Smooth muscle cell (in vitro differentiated cells): Measurements from ENCODE around the gene LRP1. TPM values are rescaled to one million over a fixed set of nuclear protein-coding genes. Genes with fewer than 3 reads are reported as not detected.
A peak's percentile ranks its signal among the peaks of the same experiment; 100 is the strongest.

Experiments
- DNase-seq: peaks from one replicate; lab custom pipeline; 2025; ENCODE audit not compliant: unreplicated experiment; lab: John Stamatoyannopoulos, UW
- H2AFZ ChIP-seq: fragments of 200-600 bp; sonication (generic); 2 replicates; pipeline ENCODE4 v1.6.0; 2016; ENCODE audit warnings: antibody characterized with exemption, low read depth, mild to moderate bottlenecking
- H3F3A ChIP-seq: fragments of 200-600 bp; sonication (generic); 2 replicates; pipeline ENCODE4 v1.6.0; 2017; ENCODE audit warnings: antibody characterized with exemption, low read depth
- H3K27ac ChIP-seq: fragments of 200-600 bp; sonication (generic); 2 replicates; pipeline ENCODE4 v1.5.1; 2016; ENCODE audit warnings: low read depth, mild to moderate bottlenecking
- H3K27me3 ChIP-seq: fragments of 200-600 bp; sonication (generic); 2 replicates; pipeline ENCODE4 v1.6.1; 2016; ENCODE audit warnings: low read depth, mild to moderate bottlenecking
- H3K36me3 ChIP-seq: fragments of 200-600 bp; sonication (generic); 2 replicates; pipeline ENCODE4 v1.5.1; 2016; ENCODE audit warnings: low read depth
- H3K4me1 ChIP-seq: fragments of 200-600 bp; sonication (generic); 2 replicates; pipeline ENCODE4 v1.5.1; 2016; ENCODE audit warnings: low read depth
- H3K4me2 ChIP-seq: fragments of 200-600 bp; sonication (generic); 2 replicates; pipeline ENCODE4 v1.6.0; 2016; ENCODE audit warnings: mild to moderate bottlenecking
- H3K4me3 ChIP-seq: fragments of 200-600 bp; sonication (generic); 2 replicates; pipeline ENCODE4 v1.5.1; 2016; ENCODE audit warnings: mild to moderate bottlenecking
- H3K79me2 ChIP-seq: fragments of 200-600 bp; sonication (generic); 2 replicates; pipeline ENCODE4 v1.6.0; 2016; ENCODE audit warnings: low read depth, mild to moderate bottlenecking
- H3K9ac ChIP-seq: fragments of 200-600 bp; sonication (generic); 2 replicates; pipeline ENCODE4 v1.6.0; 2016; ENCODE audit warnings: low read depth
- H3K9me3 ChIP-seq: fragments of 200-600 bp; sonication (generic); replicated peaks from 2 replicates; pipeline ENCODE4 v1.5.1; 2016; ENCODE audit warnings: low read depth
- H4K20me1 ChIP-seq: fragments of 200-600 bp; sonication (generic); 2 replicates; pipeline ENCODE4 v1.6.0; 2016; ENCODE audit warnings: low read depth
- WGBS: methylation state at CpG from one replicate; pipeline ENCODE4 v1.1.7; 2016; ENCODE audit warnings: low lambda C conversion rate; 5-methylcytosine and 5-hydroxymethylcytosine counted together
- polyA plus RNA-seq: library from polyadenylated mRNA; unstranded; fragments of >200 nt; fragmentation: Nextera tagmentation; extraction: Ambion mirVana; gene quantifications from 2 replicates; pipeline ENCODE4 v1.2.1, GENCODE V29; 2016
- total RNA-seq: library from RNA; depleted of rRNA; stranded (reverse); fragments of >200 nt; gene quantifications from 2 replicates; pipeline ENCODE4 v1.2.3, GENCODE V29; 2014
- TF ChIP-seq, protein P1 (sequence below): fragments of 200-600 bp; sonication (generic); IDR thresholded peaks from 2 replicates; pipeline ENCODE4 v1.5.1; 2017; ENCODE audit warnings: borderline replicate concordance, mild to moderate bottlenecking, antibody characterized with exemption; ENCODE audit not compliant: insufficient read depth, poor library complexity, severe bottlenecking

LRP1 gene
- total and polyA plus RNA-seq, 2 experiments from 2014 or later = 75.3 to 95.4 TPM

DNA sequence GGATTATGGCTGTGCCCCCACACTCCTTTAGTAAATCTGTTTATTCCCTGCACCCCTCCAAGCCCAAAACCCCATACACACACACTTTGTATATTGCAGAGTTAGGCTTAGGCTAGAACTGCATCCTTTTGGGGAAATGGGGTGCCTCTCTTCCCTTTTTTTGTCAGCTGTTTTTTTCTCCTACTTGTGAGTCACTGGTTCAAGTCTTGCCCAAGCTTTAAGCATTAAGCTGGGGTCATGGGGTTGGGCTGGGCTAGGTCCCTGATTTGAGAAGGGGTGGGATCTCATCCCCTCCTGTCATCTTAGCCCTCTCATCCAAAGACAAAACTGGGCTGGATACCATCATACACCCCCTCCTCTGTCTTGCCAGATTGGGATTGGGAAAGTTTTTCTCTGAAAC is 1.6 kb downstream of the LRP1 start:
- no peaks in the 10 kb centered on the region for H3K9me3 ChIP-seq
- peaks cover 65% of the 10 kb centered on the region for H3K79me2 ChIP-seq
- peak overlapping the region; percentile 92 for H3K27ac ChIP-seq
- no peak for DNase-seq
- peaks cover 42% of the 10 kb centered on the region for H3K4me1 ChIP-seq
- TF ChIP-seq, protein P1, sequence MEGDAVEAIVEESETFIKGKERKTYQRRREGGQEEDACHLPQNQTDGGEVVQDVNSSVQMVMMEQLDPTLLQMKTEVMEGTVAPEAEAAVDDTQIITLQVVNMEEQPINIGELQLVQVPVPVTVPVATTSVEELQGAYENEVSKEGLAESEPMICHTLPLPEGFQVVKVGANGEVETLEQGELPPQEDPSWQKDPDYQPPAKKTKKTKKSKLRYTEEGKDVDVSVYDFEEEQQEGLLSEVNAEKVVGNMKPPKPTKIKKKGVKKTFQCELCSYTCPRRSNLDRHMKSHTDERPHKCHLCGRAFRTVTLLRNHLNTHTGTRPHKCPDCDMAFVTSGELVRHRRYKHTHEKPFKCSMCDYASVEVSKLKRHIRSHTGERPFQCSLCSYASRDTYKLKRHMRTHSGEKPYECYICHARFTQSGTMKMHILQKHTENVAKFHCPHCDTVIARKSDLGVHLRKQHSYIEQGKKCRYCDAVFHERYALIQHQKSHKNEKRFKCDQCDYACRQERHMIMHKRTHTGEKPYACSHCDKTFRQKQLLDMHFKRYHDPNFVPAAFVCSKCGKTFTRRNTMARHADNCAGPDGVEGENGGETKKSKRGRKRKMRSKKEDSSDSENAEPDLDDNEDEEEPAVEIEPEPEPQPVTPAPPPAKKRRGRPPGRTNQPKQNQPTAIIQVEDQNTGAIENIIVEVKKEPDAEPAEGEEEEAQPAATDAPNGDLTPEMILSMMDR = no peak
- peaks cover 13% of the 10 kb centered on the region for H3F3A ChIP-seq
- peak overlapping the region; percentile 97 for H3K4me3 ChIP-seq
- no peak overlapping the region for H2AFZ ChIP-seq
- no peaks in the 10 kb centered on the region for H3K36me3 ChIP-seq
- peak overlapping the region; percentile 100 for H3K4me2 ChIP-seq
- H3K9ac ChIP-seq = peak overlapping the region; percentile 79
- H4K20me1 ChIP-seq = peaks cover 56% of the 10 kb centered on the region
- no peaks in the 10 kb centered on the region for H3K27me3 ChIP-seq

DNA sequence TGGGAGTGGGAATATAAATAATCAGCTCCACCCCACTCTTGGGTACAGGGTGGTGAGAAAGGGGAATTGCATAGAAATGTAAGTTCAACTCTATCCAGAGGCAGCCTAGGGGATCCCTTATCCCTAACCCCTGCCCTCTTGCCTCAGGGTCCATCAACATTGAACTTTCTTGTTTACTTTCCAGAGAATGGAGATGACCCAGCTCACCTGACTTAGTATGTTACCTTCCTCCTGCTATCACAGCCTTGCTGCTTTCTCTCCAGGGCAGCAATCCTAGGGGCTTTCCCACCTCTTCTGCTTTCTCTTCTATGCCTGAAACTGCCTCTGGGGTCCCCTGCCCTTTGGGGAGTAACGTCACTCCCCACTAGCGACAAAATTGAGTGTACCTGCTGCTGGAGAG is 2.7 kb downstream of the LRP1 start:
- WGBS = 84% methylated on average over 2 of the region's 2 CpGs
- H3K36me3 ChIP-seq = no peaks in the 10 kb centered on the region

DNA sequence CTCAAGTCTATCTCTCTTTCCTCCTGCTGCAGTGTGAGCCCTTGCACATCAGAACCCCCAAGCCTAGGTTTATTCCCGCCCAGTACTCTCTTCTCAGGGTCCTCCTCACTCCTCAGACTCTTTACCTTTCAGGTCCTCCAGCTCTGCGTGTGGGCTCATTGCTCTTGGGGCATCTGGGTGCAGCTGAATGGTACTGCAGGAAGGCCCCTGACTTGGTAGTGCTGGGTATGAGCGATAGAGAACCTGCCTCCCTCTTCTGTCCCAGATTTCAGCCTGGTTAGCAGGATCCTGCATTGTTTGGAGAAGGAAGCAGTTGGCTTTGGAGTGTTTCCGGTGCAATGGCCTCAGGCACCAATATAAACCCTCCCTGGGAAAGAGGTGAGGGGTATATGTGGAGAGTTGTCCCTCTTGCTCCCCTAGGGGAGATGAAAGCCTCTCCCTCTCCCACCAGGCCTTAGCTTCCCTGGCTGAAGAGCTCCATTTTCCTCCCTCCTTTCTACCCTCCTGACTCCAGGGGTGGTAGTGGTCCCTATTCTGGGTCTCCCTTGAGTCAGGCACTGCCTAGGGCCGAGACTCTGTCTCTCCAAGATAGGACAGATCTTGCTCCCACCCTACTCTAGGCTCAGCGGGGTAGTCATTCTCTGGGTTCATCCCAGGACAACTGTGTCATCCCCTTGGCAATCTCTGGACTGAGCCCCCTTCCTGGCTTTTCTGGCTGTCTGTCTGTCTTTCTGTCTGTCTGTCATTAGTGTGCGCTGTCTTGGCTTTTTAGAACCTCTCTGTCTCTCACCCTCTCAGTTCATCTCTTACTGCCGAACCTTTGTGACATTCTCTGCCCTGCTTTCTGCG is 3.8 kb downstream of the LRP1 start:
- no peak for DNase-seq
- Histone ChIP-seq H3K79me2 (peaks cover 87% of the 10 kb centered on the region), H3F3A (peaks cover 13% of the 10 kb centered on the region), H3K9ac (peak overlapping the region; percentile 44), H3K9me3 (no peaks in the 10 kb centered on the region), H3K36me3 (no peaks in the 10 kb centered on the region), H3K27me3 (no peaks in the 10 kb centered on the region), H3K4me3 (peak overlapping the region; percentile 97), H2AFZ (no peak overlapping the region), H3K4me1 (peaks cover 53% of the 10 kb centered on the region), H3K27ac (peak overlapping the region; percentile 92), H4K20me1 (peaks cover 79% of the 10 kb centered on the region), H3K4me2 (peak overlapping the region; percentile 100)
- TF ChIP-seq, protein P1 = no peak
- WGBS = 53% methylated on average over 9 of the region's 9 CpGs

More for the DNA sequence above, 2.7 kb downstream of the LRP1 start:
- TF ChIP-seq, protein P1 = no peak
- H3K4me3 ChIP-seq = peak overlapping the region; percentile 97
- no peaks in the 10 kb centered on the region for H3K9me3 ChIP-seq
- peaks cover 75% of the 10 kb centered on the region for H3K79me2 ChIP-seq
- peak overlapping the region; percentile 92 for H3K27ac ChIP-seq
- no peak for DNase-seq
- peak overlapping the region; percentile 100 for H3K4me2 ChIP-seq
- no peak overlapping the region for H2AFZ ChIP-seq
- peak overlapping the region; percentile 79 for H3K9ac ChIP-seq
- H3K27me3 ChIP-seq = no peaks in the 10 kb centered on the region
- peaks cover 67% of the 10 kb centered on the region for H4K20me1 ChIP-seq
- H3F3A ChIP-seq = peaks cover 13% of the 10 kb centered on the region
- peaks cover 53% of the 10 kb centered on the region for H3K4me1 ChIP-seq
